Upper lobe of left lung (tissue), 6 donors: ENCODE results near the gene HOXA6. TPM values are rescaled to one million over a fixed set of nuclear protein-coding genes. Genes with fewer than 3 reads are reported as not detected.

ENCODE experiments used
- ATAC-seq, 2 donors: fragments of 200-7000 bp; cut with Tn5 transposase; one replicate each; pipeline ENCODE4 v1.9.1; 2022; ENCODE audit warnings: mild to moderate bottlenecking in 2 of 2, moderate library complexity in 2 of 2; ENCODE audit not compliant: low FRiP score in 2 of 2
- DNase-seq, 2 donors: peaks; one replicate each; pipeline ENCODE4 v3.0.0-alpha.2; 2019 to 2020
- H3K27ac ChIP-seq, 4 donors: fragments of 200-600 bp; sonication (generic); one replicate each; pipeline ENCODE4 v1.5.1; 2016 to 2019
- H3K27me3 ChIP-seq, 4 donors: fragments of 200-600 bp; sonication (generic); one replicate each; pipeline ENCODE4 v1.5.1; 2017 to 2019
- H3K36me3 ChIP-seq, 4 donors: fragments of 200-600 bp; sonication (generic); one replicate each; pipeline ENCODE4 v1.5.1; 2016 to 2019
- H3K4me1 ChIP-seq, 4 donors: fragments of 200-600 bp; sonication (generic); one replicate each; pipeline ENCODE4 v1.5.1; 2018 to 2019
- H3K4me3 ChIP-seq, 4 donors: fragments of 200-600 bp; sonication (generic); one replicate each; pipeline ENCODE4 v1.5.1; 2017 to 2019; ENCODE audit warnings: mild to moderate bottlenecking in 2 of 4, moderate library complexity in 1 of 4
- H3K9me3 ChIP-seq, 4 donors: fragments of 200-600 bp; sonication (generic); one replicate each; pipeline ENCODE4 v1.5.1; 2018 to 2019
- CTCF ChIP-seq, 6 experiments: fragments of 450-650 bp in 4 of 6; fragments of 200-600 bp in 2 of 6; sonication (generic) in 2 of 6; IDR thresholded peaks; one replicate each; pipeline ENCODE4 v1.5.1; 2016 to 2019; ENCODE audit warnings: antibody characterized with exemption in 6 of 6
- EP300 ChIP-seq, 4 donors: sonication (generic); formaldehyde crosslinking; IDR thresholded peaks; one replicate each; pipeline ENCODE4 v1.5.1; 2017; ENCODE audit warnings: antibody characterized with exemption in 4 of 4, control low read depth in 2 of 4
- POLR2A ChIP-seq, 4 donors: fragments of 450-650 bp; IDR thresholded peaks; one replicate each; pipeline ENCODE4 v1.5.1; 2016 to 2017; ENCODE audit warnings: antibody characterized with exemption in 4 of 4, mild to moderate bottlenecking in 2 of 4
- POLR2AphosphoS5 ChIP-seq, 2 donors: sonication (generic); formaldehyde crosslinking; IDR thresholded peaks; one replicate each; pipeline ENCODE4 v1.5.1; 2017; ENCODE audit warnings: antibody characterized with exemption in 2 of 2
- WGBS, 2 donors: methylation state at CpG; one replicate each; pipeline ENCODE4 v1.1.5; 2017 to 2018; 5-methylcytosine and 5-hydroxymethylcytosine counted together
- total RNA-seq, 6 donors: library from RNA; depleted of rRNA in 4 of 6; stranded (reverse); fragments of >200 nt in 4 of 6; gene quantifications; one replicate each; pipeline versions ENCODE4 v1.1.0 to v1.2.1, GENCODE V29; 2016 to 2021
- donor health status: DM: no; HTN: no; CAD: no; lungs with moderate emphysema.
- donor health status: DM: no; HTN: yes; CAD: no; lungs with severe emphysema.

HOXA6 gene
- total RNA-seq, 6 donors from 2014 or later = 0.61 to 8.4 (median 4.0) TPM; not detected in 1

GRCh38 chr7:27123007-27123476, 24.5 kb downstream of the HOXA6 start:
- TF ChIP-seq CTCF (IDR thresholded peaks at IDR 0.05) = no peak
- Histone ChIP-seq H3K27ac (peak overlapping the region; percentile 84 to 97 (median 90)), H3K27me3 (peaks cover 0 to 2% (median 0%) of the 10 kb centered on the region in 4 donors), H3K9me3 (no peaks in the 10 kb centered on the region), H3K4me3 (peak overlapping the region in 3 of 4 donors; percentile 18 to 41 (median 41)), H3K4me1 (peaks cover 11 to 46% (median 22%) of the 10 kb centered on the region in 4 donors), H3K36me3 (no peaks in the 10 kb centered on the region)
- no peak for DNase-seq
- 30 to 39% methylated on average over 13 to 14 of the region's 14 CpGs for WGBS, 2 donors
- ATAC-seq = no peak

- Histone ChIP-seq H3K4me3 (peak overlapping the region in 3 of 4 donors; percentile 18 to 41 (median 41)), H3K9me3 (no peaks in the 10 kb centered on the region), H3K27me3 (peaks cover 0 to 2% (median 0%) of the 10 kb centered on the region in 4 donors), H3K4me1 (peaks cover 11 to 42% (median 22%) of the 10 kb centered on the region in 4 donors), H3K36me3 (no peaks in the 10 kb centered on the region), H3K27ac (peak overlapping the region; percentile 84 to 97 (median 90))
- WGBS, 2 donors = 40 to 47% methylated on average over 36 to 42 of the region's 42 CpGs
- ATAC-seq (no peak), DNase-seq (peak in 1 of 2 donors; percentile 83)
- TF ChIP-seq EP300 (IDR thresholded peaks at IDR 0.05) (no peak), CTCF (IDR thresholded peaks at IDR 0.05) (no peak), POLR2AphosphoS5 (IDR thresholded peaks at IDR 0.05) (no peak), POLR2A (IDR thresholded peaks at IDR 0.05) (no peak)
These were observed 25.3 kb downstream of the HOXA6 start for GRCh38 chr7:27122077-27122910.

GRCh38 chr7:27121684-27122076, 25.9 kb downstream of the HOXA6 start:
- no peak for ATAC-seq
- H3K4me3 ChIP-seq = peak overlapping the region in 3 of 4 donors; percentile 18 to 41 (median 41)
- TF ChIP-seq EP300 (IDR thresholded peaks at IDR 0.05) (no peak), CTCF (IDR thresholded peaks at IDR 0.05) (no peak), POLR2AphosphoS5 (IDR thresholded peaks at IDR 0.05) (no peak), POLR2A (IDR thresholded peaks at IDR 0.05) (no peak)
- no peaks in the 10 kb centered on the region for H3K9me3 ChIP-seq
- peak overlapping the region; percentile 84 to 97 (median 90) for H3K27ac ChIP-seq
- DNase-seq = no peak
- H3K36me3 ChIP-seq = no peaks in the 10 kb centered on the region
- 26 to 39% methylated on average over 7 of the region's 7 CpGs for WGBS, 2 donors
- H3K4me1 ChIP-seq = peaks cover 11 to 39% (median 20%) of the 10 kb centered on the region in 4 donors
- peaks cover 0 to 2% (median 0%) of the 10 kb centered on the region in 4 donors for H3K27me3 ChIP-seq

GRCh38 chr7:27119412-27119911, 28.1 kb downstream of the HOXA6 start:
- peak overlapping the region in 1 of 4 donors; percentile 53 for H3K4me3 ChIP-seq

More at GRCh38 chr7:27119412-27119911, 28.1 kb downstream of the HOXA6 start:
- H3K27ac ChIP-seq = peak overlapping the region; percentile 87 to 95 (median 90)
- WGBS, 2 donors = 15 to 22% methylated on average over 1 of the region's 1 CpG
- TF ChIP-seq POLR2AphosphoS5 (IDR thresholded peaks at IDR 0.05) (no peak), POLR2A (IDR thresholded peaks at IDR 0.05) (no peak), EP300 (IDR thresholded peaks at IDR 0.05) (no peak), CTCF (IDR thresholded peaks at IDR 0.05) (no peak)
- no peaks in the 10 kb centered on the region for H3K36me3 ChIP-seq
- DNase-seq (no peak), ATAC-seq (no peak)
- no peaks in the 10 kb centered on the region for H3K9me3 ChIP-seq
- peaks cover 4 to 28% (median 12%) of the 10 kb centered on the region in 4 donors for H3K4me1 ChIP-seq
- peaks cover 0 to 3% (median 1%) of the 10 kb centered on the region in 4 donors for H3K27me3 ChIP-seq
